Stimulated activated CD8-positive, alpha-beta memory T cell treated with anti-CD3 and anti-CD28 coated beads, Interleukin-4, amount 100 ng/mL, for 4 hours (primary cell): ENCODE data around the gene LRRC7.
"Not testable (repeated sequence)": the region's sequence is repeated elsewhere in the genome, so short reads cannot be mapped to it uniquely, and the experiment has no call there.

Experiments used
- DNase-seq, 2 donors: peaks; one replicate each; pipeline ENCODE4 v3.0.0-alpha.2; 2020; ENCODE audit warnings: low read depth in 2 of 2, low spot score in 1 of 2

LRRC7 gene

GRCh38 chr1:69946935-69947334 is 379.2 kb downstream of the LRRC7 start:
- no peak for DNase-seq

- no peak for DNase-seq
Observed at GRCh38 chr1:69947837-69948236, 380.1 kb downstream of the LRRC7 start.

- DNase-seq: no peak
Observed at GRCh38 chr1:69952676-69953075, 385.0 kb downstream of the LRRC7 start.

- not testable (repeated sequence) for DNase-seq
Observed at GRCh38 chr1:69962452-69962851, 394.7 kb downstream of the LRRC7 start.

- DNase-seq: no peak
Observed at GRCh38 chr1:69967245-69967766, 399.6 kb downstream of the LRRC7 start.

GRCh38 chr1:69976896-69977295 is 409.2 kb downstream of the LRRC7 start:
- DNase-seq: no peak

- DNase-seq: no peak
Observed at GRCh38 chr1:69982992-69983391, 415.3 kb downstream of the LRRC7 start.

GRCh38 chr1:69985376-69985775 is 417.7 kb downstream of the LRRC7 start:
- DNase-seq: no peak

GRCh38 chr1:69985901-69986439 is 418.2 kb downstream of the LRRC7 start:
- DNase-seq: no peak

- no peak for DNase-seq
Observed at GRCh38 chr1:69987881-69988280, 420.2 kb downstream of the LRRC7 start.

GRCh38 chr1:69991644-69992043 is 423.9 kb downstream of the LRRC7 start:
- no peak for DNase-seq

- no peak for DNase-seq
Observed at GRCh38 chr1:69992594-69992993, 424.9 kb downstream of the LRRC7 start.

- DNase-seq: no peak
Observed at GRCh38 chr1:69993810-69994209, 426.1 kb downstream of the LRRC7 start.

GRCh38 chr1:69994241-69994640 is 426.5 kb downstream of the LRRC7 start:
- no peak for DNase-seq

GRCh38 chr1:69998847-69999246 is 431.1 kb downstream of the LRRC7 start:
- DNase-seq: no peak

GRCh38 chr1:70003211-70003908 is 435.6 kb downstream of the LRRC7 start:
- no peak for DNase-seq

GRCh38 chr1:70005386-70006034 is 437.8 kb downstream of the LRRC7 start:
- DNase-seq: no peak

GRCh38 chr1:70008660-70009059 is 440.9 kb downstream of the LRRC7 start:
- no peak for DNase-seq

- no peak for DNase-seq
Observed at GRCh38 chr1:70017770-70018169, 450.0 kb downstream of the LRRC7 start.

- no peak for DNase-seq
Observed at GRCh38 chr1:70024272-70024671, 456.6 kb downstream of the LRRC7 start.

- no peak for DNase-seq
Observed at GRCh38 chr1:70025052-70025451, 457.3 kb downstream of the LRRC7 start.

GRCh38 chr1:70025846-70026245 is 458.1 kb downstream of the LRRC7 start:
- no peak for DNase-seq
